NCI-H187 treated with DMSO at 0.1 percent for 48 hours (cell line): ENCODE measurements around the gene STUM.

Experiments
- DNase-seq: peaks from one replicate; lab custom pipeline; 2025; lab: John Stamatoyannopoulos, UW

Gene STUM

GRCh38 chr1:226560243-226560642 is 11.7 kb downstream of the STUM start:
- no peak for DNase-seq

GRCh38 chr1:226562989-226563388 is 14.4 kb downstream of the STUM start:
- no peak for DNase-seq

- DNase-seq, result no peak
Observed at GRCh38 chr1:226563666-226564065, 15.1 kb downstream of the STUM start.

- DNase-seq, result no peak
Observed at GRCh38 chr1:226565476-226565875, 16.9 kb downstream of the STUM start.

GRCh38 chr1:226566234-226566633 is 17.7 kb downstream of the STUM start:
- DNase-seq, result no peak

GRCh38 chr1:226566760-226567159 is 18.2 kb downstream of the STUM start:
- DNase-seq, result no peak

GRCh38 chr1:226568077-226568831 is 19.7 kb downstream of the STUM start:
- DNase-seq, result no peak

- no peak for DNase-seq
Observed at GRCh38 chr1:226568975-226569741, 20.6 kb downstream of the STUM start.

- DNase-seq, result no peak
Observed at GRCh38 chr1:226569879-226570547, 21.4 kb downstream of the STUM start.

GRCh38 chr1:226571893-226572292 is 23.3 kb downstream of the STUM start:
- no peak for DNase-seq

- no peak for DNase-seq
Observed at GRCh38 chr1:226572325-226572726, 23.8 kb downstream of the STUM start.

GRCh38 chr1:226574044-226574443 is 25.5 kb downstream of the STUM start:
- no peak for DNase-seq

GRCh38 chr1:226574591-226575435 is 26.2 kb downstream of the STUM start:
- no peak for DNase-seq

- no peak for DNase-seq
Observed at GRCh38 chr1:226575436-226575720, 26.8 kb downstream of the STUM start.

- no peak for DNase-seq
Observed at GRCh38 chr1:226575739-226576378, 27.3 kb downstream of the STUM start.

GRCh38 chr1:226576601-226577000 is 28.0 kb downstream of the STUM start:
- DNase-seq, result no peak

- DNase-seq, result no peak
Observed at GRCh38 chr1:226577401-226578180, 29.0 kb downstream of the STUM start.

- DNase-seq, result no peak
Observed at GRCh38 chr1:226578946-226579578, 30.5 kb downstream of the STUM start.

GRCh38 chr1:226579781-226580323 is 31.3 kb downstream of the STUM start:
- no peak for DNase-seq

GRCh38 chr1:226580625-226581270 is 32.2 kb downstream of the STUM start:
- DNase-seq, result no peak
